Activated gamma-delta T cell treated with anti-CD3 and anti-CD28 coated beads, Interleukin-2, amount 50 U/mL, for 16 hours (primary cell): Measurements from ENCODE around the gene NUP42.
"Not testable (repeated sequence)": the region's sequence is repeated elsewhere in the genome, so short reads cannot be mapped to it uniquely, and the experiment has no call there.

ENCODE experiments used
- DNase-seq: peaks from one replicate; pipeline ENCODE4 v3.0.0-alpha.2; 2020; ENCODE audit warnings: low read depth

NUP42 gene

DNA sequence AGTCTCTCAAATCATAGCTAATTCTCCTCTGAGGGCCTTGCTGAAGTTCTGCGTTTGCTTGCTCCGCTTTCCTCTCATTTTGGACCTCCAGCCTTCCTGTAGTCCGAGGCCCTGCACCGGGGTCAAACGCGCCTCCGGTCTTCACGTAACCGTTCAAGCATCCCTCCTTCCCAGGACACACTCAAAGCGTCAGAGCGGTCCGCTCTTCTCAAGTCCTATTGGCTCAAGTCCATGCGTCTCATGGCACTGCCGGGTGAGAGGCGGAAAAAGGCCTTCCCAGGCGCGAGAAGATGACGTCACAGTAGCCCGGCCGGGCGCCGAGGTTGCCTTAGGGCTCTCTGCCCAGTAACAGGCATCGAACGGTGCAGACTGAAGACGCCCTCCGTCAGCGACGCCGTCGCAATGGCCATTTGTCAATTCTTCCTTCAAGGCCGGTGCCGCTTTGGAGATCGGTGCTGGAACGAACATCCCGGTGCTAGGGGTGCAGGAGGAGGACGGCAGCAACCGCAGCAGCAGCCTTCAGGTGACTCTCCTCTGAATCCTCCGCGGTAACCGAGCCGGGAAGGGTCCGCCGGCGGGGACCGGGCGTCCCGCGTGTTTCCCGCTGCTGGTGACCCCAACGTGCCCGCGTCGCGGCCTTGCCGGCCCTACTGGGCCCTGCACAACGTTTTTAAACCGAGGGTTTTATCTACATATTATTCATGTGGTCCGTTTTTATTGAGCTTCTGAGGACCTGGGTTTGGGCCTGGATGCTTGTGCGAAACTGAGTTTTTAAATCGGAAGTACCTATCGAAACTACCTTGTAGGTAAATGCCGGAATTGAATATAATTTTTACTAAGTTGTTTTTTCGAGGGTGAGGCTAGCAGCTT, at the start of gene NUP42:
TSS of gene NUP42 (plus strand) at position 365 of the 870 bp plus-strand sequence. CDS start at position 403, 38 bp downstream.
- peak; percentile 90 for DNase-seq

DNA sequence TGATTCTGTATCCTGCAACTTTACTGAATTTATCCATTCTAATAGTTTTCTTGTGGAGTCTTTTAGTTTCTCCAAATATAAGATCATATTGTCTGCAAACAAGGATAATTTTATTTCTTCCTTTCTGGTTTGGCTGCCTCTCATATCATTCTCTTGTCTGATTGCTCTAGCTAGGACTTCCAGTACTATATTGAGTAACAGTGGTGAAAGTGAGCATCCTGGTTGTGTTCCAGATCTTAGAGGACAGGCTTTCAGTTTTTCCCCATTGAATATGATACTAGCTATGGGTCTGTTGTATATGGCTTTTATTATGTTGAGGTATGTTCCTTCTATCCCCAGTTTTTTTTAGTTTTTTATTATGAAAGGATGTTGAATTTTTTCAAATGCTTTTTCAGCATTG, 48.1 kb upstream of the NUP42 start:
- no peak for DNase-seq

DNA sequence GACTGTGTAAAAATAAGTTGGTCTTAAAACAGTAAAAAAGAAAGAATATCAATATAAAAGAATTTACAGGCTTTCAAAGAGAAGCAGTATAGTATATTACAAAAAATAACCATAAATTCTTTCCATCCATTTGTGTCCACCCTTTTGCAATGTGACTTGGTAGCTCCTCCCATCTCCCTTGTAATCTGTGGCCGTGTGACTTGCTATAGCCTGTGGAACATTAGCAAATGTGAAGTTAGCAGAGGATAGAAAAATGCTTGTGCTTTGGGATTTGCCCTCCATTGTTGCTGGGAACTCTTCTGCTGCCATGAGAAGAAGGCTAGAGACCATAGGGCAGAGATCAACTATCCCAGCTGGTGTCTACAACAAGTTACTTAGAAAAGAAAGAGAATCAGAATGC, 46.1 kb upstream of the NUP42 start:
- no peak for DNase-seq

GRCh38 chr7:23136216-23136615, 45.6 kb upstream of the NUP42 start:
- DNase-seq, result no peak

DNA sequence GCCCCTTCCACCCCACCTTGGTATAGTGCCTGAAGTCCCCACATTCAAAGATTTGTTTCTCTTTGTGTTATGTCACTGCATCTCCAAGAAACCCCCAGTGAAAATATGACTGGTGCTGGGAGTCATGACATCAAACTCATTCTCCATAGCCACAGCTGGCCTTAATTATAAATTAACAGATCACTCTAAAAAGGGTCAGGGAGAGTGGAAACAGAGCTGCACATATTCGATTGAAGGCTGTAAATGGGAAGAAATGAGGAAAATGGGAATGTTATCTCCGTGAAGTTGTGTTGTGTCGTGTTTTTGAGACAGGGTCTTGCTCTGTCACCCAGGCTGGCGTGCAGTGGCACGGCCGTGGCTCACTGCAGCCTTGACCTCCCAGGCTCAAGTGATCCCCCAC, 24.2 kb upstream of the NUP42 start:
- DNase-seq, result no peak

DNA sequence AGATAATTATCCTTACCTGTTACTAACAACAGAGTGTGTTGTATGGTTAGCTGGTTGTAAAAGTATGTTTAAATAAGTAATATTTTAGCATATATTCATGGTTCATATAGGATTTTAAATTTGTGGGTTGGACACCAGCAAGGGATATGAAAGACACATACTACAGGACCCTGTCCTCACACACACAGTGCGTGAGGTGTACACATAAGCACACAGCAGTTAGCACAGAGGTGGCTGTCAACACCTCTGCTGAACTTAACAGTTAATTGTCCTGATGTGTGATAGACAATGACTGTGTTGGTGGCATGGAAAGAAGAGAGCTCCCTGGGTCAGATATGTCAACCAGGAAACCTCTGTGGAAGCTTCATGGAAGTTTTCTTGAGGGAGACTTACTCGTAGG, 23.3 kb upstream of the NUP42 start:
- no peak for DNase-seq

GRCh38 chr7:23161482-23161881, 20.4 kb upstream of the NUP42 start:
- DNase-seq, result no peak

DNA sequence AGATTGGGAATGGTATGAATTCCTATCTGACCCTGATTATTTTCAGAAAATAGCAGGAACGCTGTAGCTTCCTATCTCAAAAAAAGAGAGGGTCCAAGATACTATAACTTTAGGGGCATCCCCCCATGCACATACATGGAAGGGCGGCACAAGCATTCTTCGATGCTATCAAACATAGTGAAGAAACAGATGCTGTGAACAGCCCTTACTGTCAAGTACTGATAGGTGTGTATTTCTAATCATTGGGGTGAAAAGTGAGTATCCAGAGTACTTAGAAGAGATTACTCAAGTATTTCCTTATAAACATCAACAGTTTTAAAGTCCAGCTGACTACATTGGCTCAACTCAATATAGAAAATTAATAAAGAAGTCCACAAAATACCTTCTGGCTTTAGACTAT, 17.0 kb upstream of the NUP42 start:
- no peak for DNase-seq

GRCh38 chr7:23165316-23165715, 16.5 kb upstream of the NUP42 start:
- no peak for DNase-seq

- no peak for DNase-seq
These were observed 14.2 kb upstream of the NUP42 start for GRCh38 chr7:23167691-23168090.

DNA sequence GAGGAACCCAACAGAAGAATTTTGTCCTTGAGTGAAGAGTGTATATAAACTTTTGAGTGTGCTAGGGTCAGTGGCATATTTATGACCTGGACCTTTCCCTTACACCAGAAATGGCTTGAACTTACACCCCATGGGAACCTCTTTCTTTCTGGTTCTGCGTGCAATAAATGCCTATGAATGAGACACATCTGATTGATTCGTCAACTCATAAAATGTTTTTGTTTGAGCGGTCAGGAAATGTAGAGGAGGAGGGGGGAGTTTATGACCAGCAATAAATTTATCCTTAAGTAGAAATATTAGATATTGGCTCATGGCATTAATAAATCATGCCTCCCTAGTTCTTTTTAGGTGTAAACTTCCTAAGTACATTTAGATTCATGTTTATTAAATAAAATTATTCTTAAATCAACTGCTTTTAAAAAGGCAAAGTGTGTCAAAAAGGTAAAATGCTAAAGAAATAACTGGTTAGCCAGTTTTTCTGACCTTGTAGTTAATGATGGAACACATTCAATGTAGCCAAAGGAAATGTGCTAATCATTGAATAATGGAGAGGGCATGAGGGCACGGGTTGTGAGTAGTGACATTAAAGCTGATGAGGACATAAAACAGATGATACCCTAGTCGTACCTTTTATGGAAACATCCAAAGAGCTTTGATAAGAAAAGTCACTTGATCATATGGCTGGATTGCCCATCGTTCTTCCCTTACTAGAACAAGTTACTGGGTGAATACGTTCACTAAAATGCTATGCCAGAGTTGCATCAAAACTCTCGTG, 13.6 kb upstream of the NUP42 start:
- no peak for DNase-seq

DNA sequence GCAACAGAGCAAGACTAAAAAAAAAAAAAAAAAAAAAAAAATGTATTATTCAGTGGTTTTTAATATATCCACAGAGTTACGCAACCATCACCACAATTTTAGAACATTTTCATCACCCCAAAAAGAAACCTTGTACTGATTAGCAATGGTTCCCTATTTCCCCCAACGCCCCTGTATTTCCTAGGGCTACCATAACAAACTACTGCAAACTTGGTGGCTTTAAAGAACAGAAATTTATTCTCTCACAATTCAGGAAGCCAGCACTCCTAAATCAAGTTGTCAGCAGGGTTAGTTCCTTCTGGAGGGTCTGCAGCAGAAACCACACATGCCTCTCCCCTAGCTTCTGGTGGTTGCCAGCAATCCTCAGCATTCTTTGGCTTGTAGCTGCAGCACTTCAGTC, 5.9 kb upstream of the NUP42 start:
- DNase-seq, result no peak

- DNase-seq, result no peak
These were observed 1.6 kb downstream of the NUP42 start for GRCh38 chr7:23183279-23184012.

DNA sequence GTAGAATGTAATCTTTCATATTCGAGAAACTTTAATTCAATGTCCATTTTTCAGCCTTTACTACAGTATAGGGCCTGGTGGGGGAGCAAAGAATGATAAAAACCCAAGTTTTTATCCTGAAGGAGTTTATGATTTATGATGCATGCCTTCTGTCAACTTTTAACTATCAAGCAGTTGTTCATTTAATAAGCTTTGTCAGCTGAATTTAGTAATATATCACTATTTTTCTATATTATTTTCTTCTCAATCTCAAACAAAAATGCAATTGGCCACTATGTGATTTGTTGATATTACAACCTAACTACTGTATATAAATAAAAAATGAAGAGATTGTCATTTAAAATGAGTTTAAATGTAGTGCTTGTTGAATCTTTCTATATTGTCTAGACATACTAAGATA, 2.4 kb downstream of the NUP42 start:
- DNase-seq, result no peak

GRCh38 chr7:23184709-23185359, 3.0 kb downstream of the NUP42 start:
- DNase-seq, result no peak

DNA sequence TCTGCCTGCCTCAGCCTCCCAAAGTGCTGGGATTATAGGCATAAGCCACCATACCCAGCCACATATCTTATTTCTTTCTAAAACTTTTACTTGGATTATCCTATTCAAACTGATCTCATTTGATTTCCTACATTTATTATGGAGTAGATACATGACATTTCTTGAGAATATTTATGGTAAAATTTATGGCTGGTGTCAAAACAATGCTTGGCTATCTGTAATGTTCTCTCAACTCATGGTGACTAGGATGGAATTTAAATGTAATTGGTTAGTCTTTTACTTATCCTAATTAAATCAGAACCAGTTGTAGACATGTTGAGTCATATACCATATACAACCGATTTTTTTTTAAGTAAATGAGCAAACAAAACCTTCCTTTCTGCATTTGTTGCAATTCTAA, 4.1 kb downstream of the NUP42 start:
- no peak for DNase-seq

- no peak for DNase-seq
These were observed 9.2 kb downstream of the NUP42 start for GRCh38 chr7:23191022-23191421.

DNA sequence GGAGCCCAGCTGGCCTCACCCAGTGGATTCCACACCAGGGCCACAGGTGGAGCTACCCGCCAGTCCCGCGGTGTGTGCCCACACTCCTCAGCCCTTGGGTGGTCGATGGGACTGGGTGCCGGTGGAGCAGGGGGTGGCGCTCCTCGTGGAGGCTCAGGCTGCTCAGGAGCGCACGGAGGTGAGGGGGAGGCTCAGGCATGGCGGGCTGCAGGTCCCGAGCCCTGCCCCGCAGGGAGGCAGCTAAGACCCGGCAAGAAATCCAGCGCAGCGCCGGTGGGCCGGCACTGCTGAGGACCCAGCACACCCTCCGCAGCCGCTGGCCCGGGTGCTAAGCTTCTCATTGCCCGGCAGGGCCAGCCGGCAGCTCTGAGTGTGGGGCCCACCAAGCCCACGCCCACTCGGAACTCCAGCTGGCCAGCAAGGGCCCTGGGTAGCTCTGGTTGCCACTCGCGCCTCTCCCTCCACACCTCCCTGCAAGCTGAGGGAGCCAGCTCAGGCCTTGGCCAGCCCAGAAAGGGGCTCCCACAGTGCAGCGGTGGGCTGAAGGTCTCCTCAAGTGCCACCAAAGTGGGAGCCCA, 11.9 kb downstream of the NUP42 start:
- DNase-seq, result not testable (repeated sequence)

DNA sequence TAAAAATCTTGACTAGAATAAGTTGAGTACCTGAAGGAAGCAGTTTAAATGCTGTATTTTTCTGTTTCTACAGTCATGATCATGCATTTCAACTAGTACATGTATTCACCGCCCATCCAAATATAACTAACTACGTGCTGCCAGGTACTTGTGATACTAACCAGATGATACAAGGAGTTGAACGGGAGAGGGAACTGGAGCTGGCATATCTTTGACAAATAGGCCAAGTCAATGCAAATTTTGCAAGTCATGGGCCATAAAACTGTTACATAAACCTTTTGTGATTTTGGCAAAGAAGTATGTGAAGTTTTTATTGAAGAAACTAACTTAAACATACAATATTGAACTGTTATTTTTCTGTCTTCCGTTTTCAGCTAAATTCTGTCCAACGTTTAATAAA, 14.5 kb downstream of the NUP42 start:
- DNase-seq, result no peak

DNA sequence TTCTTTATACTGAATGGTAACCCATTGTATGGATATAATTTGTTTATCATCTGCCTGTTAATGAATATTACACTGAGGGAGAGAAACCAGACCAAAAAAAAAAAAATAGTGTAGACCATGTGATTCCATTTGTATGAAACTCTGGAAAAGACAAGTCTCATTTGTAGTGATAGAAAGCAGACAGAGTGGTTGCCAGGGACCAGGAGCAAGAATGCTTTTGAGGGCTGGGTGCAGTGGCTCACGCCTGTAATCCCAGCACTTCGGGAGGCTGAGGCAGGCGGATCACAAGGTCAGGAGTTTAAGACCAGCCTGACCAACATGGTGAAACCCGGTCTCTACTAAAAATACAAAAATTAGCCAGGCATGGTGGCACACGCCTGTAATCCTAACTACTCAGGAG, 15.9 kb downstream of the NUP42 start:
- not testable (repeated sequence) for DNase-seq

DNA sequence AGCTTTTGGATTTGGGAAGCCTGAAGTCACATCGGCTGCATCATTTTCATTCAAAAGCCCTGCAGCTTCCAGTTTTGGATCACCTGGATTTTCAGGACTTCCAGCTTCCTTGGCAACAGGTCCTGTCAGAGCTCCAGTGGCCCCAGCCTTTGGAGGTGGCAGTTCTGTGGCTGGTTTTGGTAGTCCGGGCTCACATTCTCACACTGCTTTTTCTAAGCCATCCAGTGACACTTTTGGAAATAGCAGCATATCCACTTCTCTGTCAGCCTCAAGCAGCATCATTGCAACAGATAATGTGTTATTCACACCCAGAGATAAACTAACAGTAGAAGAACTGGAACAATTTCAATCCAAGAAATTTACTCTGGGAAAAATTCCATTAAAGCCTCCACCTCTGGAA, 18.5 kb downstream of the NUP42 start:
- no peak for DNase-seq

- DNase-seq, result no peak
These were observed 22.4 kb downstream of the NUP42 start for GRCh38 chr7:23204241-23204640.
